Hepatocyte (in vitro differentiated cells): ENCODE measurements around the gene PTBP3. TPM values are rescaled to one million over a fixed set of nuclear protein-coding genes. Genes with fewer than 3 reads are reported as not detected.

Source experiments
- DNase-seq: peaks from one replicate; pipeline ENCODE4 v3.0.0-alpha.2; 2016; ENCODE audit warnings: low spot score
- H2AFZ ChIP-seq: fragments of 200-600 bp; sonication (generic); 2 replicates; pipeline ENCODE4 v1.6.0; 2016; ENCODE audit warnings: antibody characterized with exemption, mild to moderate bottlenecking
- H3K27ac ChIP-seq: fragments of 200-600 bp; sonication (generic); 2 replicates; pipeline ENCODE4 v1.5.1; 2016; ENCODE audit warnings: mild to moderate bottlenecking
- H3K27me3 ChIP-seq: fragments of 200-600 bp; sonication (generic); 2 replicates; pipeline ENCODE4 v1.6.1; 2016
- H3K36me3 ChIP-seq: fragments of 200-600 bp; sonication (generic); replicated peaks from 2 replicates; pipeline ENCODE4 v1.5.1; 2016; ENCODE audit warnings: low read depth; ENCODE audit not compliant: insufficient read depth
- H3K4me1 ChIP-seq: fragments of 200-600 bp; sonication (generic); 2 replicates; pipeline ENCODE4 v1.5.1; 2016; ENCODE audit warnings: mild to moderate bottlenecking, moderate library complexity; ENCODE audit not compliant: insufficient read depth
- H3K4me2 ChIP-seq: fragments of 200-600 bp; sonication (generic); 2 replicates; pipeline ENCODE4 v1.6.0; 2016
- H3K4me3 ChIP-seq: fragments of 200-600 bp; sonication (generic); 2 replicates; pipeline ENCODE4 v1.5.1; 2016; ENCODE audit warnings: mild to moderate bottlenecking
- H3K79me2 ChIP-seq: fragments of 200-600 bp; sonication (generic); 2 replicates; pipeline ENCODE4 v1.6.0; 2017; ENCODE audit warnings: mild to moderate bottlenecking
- H3K9me2 ChIP-seq: fragments of 200-600 bp; sonication (generic); replicated peaks from 2 replicates; pipeline ENCODE4 v1.6.0; 2017; ENCODE audit warnings: mild to moderate bottlenecking; ENCODE audit not compliant: insufficient read depth
- H3K9me3 ChIP-seq: fragments of 200-600 bp; sonication (generic); 2 replicates; pipeline ENCODE4 v1.5.1; 2016; ENCODE audit warnings: low read depth, mild to moderate bottlenecking
- H4K20me1 ChIP-seq: fragments of 200-600 bp; sonication (generic); 2 replicates; pipeline ENCODE4 v1.6.0; 2016; ENCODE audit warnings: mild to moderate bottlenecking; ENCODE audit not compliant: insufficient read depth, poor library complexity, severe bottlenecking
- EZH2 ChIP-seq: fragments of 200-600 bp; sonication (generic); IDR thresholded peaks from 2 replicates; pipeline ENCODE4 v1.6.1; 2016; ENCODE audit warnings: antibody characterized with exemption, mild to moderate bottlenecking, borderline replicate concordance
- EZH2phosphoT487 ChIP-seq: fragments of 200-600 bp; sonication (generic); IDR thresholded peaks from one replicate; pipeline ENCODE4 v1.6.1; 2018; ENCODE audit warnings: antibody characterized with exemption, mild to moderate bottlenecking, low read depth, moderate library complexity; ENCODE audit not compliant: unreplicated experiment, severe bottlenecking
- WGBS: methylation state at CpG from one replicate; pipeline ENCODE4 v1.1.6; 2016; ENCODE audit warnings: low lambda C conversion rate; ENCODE audit errors: missing lambda C conversion rate; 5-methylcytosine and 5-hydroxymethylcytosine counted together
- polyA plus RNA-seq: library from polyadenylated mRNA; unstranded; fragments of >200 nt; fragmentation: Nextera tagmentation; extraction: Ambion mirVana; gene quantifications from 2 replicates; pipeline ENCODE4 v1.2.1, GENCODE V29; 2016
- total RNA-seq: library from RNA; depleted of rRNA; stranded (reverse); fragments of >200 nt; gene quantifications from 2 replicates; pipeline ENCODE4 v1.2.3, GENCODE V29; 2014
- TF ChIP-seq, protein P1 (sequence below): fragments of 200-600 bp; sonication (generic); IDR thresholded peaks from 2 replicates; pipeline ENCODE4 v1.5.1; 2016; ENCODE audit warnings: antibody characterized with exemption, mild to moderate bottlenecking; ENCODE audit not compliant: poor library complexity

PTBP3 gene
- total and polyA plus RNA-seq, 2 experiments from 2014 or later: 13.7 to 57.7 TPM

DNA sequence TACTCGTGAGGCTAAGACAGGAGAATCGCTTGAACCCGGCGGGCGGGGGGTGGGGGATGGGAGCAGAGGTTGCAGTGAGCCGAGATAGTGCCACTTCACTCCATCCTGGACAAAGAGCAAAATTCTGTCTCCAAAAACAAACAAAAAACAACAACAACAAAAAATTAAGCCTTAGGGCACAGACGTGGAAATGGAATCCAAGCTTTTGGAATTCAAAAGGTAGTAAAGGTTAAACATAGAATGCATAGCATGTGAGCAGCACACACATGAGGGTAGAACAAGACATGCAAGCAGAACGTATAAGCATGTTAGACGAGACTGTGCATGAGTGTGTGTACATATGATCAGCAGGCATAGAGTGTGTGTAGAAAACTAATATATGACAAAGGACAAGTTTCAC, 68.0 kb downstream of the PTBP3 start:
- Histone ChIP-seq H3K4me1 (no peaks in the 10 kb centered on the region), H4K20me1 (peaks cover 3% of the 10 kb centered on the region), H3K36me3 (peaks cover 7% of the 10 kb centered on the region), H3K27me3 (no peaks in the 10 kb centered on the region), H3K9me3 (no peaks in the 10 kb centered on the region), H3K4me2 (no peak overlapping the region), H2AFZ (no peak overlapping the region), H3K79me2 (peaks cover 45% of the 10 kb centered on the region), H3K4me3 (no peak overlapping the region), H3K9me2 (no peaks in the 10 kb centered on the region), H3K27ac (no peak overlapping the region)
- TF ChIP-seq, protein P1, sequence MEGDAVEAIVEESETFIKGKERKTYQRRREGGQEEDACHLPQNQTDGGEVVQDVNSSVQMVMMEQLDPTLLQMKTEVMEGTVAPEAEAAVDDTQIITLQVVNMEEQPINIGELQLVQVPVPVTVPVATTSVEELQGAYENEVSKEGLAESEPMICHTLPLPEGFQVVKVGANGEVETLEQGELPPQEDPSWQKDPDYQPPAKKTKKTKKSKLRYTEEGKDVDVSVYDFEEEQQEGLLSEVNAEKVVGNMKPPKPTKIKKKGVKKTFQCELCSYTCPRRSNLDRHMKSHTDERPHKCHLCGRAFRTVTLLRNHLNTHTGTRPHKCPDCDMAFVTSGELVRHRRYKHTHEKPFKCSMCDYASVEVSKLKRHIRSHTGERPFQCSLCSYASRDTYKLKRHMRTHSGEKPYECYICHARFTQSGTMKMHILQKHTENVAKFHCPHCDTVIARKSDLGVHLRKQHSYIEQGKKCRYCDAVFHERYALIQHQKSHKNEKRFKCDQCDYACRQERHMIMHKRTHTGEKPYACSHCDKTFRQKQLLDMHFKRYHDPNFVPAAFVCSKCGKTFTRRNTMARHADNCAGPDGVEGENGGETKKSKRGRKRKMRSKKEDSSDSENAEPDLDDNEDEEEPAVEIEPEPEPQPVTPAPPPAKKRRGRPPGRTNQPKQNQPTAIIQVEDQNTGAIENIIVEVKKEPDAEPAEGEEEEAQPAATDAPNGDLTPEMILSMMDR: no peak
- no peak for TF ChIP-seq EZH2
- no peak for TF ChIP-seq EZH2phosphoT487
- DNase-seq: no peak
- 97% methylated on average over 8 of the region's 9 CpGs for WGBS

DNA sequence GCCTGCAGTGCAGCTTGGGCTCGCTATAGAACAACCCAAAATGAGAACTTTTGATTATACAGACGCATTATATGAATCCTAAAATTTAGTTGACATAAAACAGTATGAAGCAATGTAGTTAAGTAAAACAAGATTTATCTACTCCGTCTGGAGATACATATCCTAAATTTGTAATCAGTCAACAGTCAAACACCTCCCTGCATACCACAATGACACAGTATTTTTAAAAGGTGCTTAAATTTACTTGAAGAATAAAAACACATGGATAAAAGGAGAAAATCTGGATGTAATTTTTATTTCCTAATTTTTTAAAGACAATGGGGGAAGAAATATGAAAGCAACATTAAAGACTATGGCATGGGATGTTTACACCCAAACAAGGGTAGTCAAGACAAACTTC, 70.8 kb downstream of the PTBP3 start:
- Histone ChIP-seq H3K4me3 (no peak overlapping the region), H3K27me3 (no peaks in the 10 kb centered on the region), H3K9me3 (no peaks in the 10 kb centered on the region), H3K4me1 (no peaks in the 10 kb centered on the region), H3K9me2 (no peaks in the 10 kb centered on the region), H3K4me2 (no peak overlapping the region), H3K36me3 (peaks cover 7% of the 10 kb centered on the region), H3K79me2 (peaks cover 33% of the 10 kb centered on the region), H3K27ac (no peak overlapping the region), H4K20me1 (no peaks in the 10 kb centered on the region), H2AFZ (no peak overlapping the region)
- TF ChIP-seq, protein P1: no peak
- TF ChIP-seq EZH2phosphoT487 (no peak), EZH2 (no peak)
- no peak for DNase-seq
- WGBS: 92% methylated on average over 3 of the region's 3 CpGs

DNA sequence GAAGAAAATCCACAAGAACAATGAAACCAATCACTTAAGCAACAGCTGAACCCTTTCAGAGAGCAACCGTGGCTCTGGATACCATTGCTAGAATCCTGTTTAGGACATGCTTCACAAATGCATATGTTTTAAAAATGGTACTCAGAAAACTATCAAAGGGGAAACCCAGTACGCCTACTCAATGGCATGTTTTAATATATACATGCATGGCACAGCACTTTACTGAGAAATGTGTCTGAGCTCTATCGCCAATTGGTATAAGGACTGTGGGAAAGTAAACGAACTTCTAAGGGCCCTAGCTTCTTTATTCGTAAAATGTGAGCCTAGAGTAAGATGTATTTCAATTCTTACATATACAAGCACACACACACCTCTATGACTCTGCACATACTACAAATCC, 72.3 kb downstream of the PTBP3 start:
- H3K36me3 ChIP-seq: peaks cover 7% of the 10 kb centered on the region
- no peak overlapping the region for H2AFZ ChIP-seq
- H3K27me3 ChIP-seq: no peaks in the 10 kb centered on the region
- DNase-seq: no peak
- no peak overlapping the region for H3K27ac ChIP-seq
- peaks cover 39% of the 10 kb centered on the region for H3K79me2 ChIP-seq
- no peak for TF ChIP-seq EZH2
- TF ChIP-seq, protein P1: no peak
- no peak for TF ChIP-seq EZH2phosphoT487
- no peaks in the 10 kb centered on the region for H3K4me1 ChIP-seq
- H4K20me1 ChIP-seq: no peaks in the 10 kb centered on the region
- no peaks in the 10 kb centered on the region for H3K9me2 ChIP-seq
- 93% methylated on average over 5 of the region's 5 CpGs for WGBS
- no peak overlapping the region for H3K4me3 ChIP-seq
- H3K9me3 ChIP-seq: no peaks in the 10 kb centered on the region
- no peak overlapping the region for H3K4me2 ChIP-seq

DNA sequence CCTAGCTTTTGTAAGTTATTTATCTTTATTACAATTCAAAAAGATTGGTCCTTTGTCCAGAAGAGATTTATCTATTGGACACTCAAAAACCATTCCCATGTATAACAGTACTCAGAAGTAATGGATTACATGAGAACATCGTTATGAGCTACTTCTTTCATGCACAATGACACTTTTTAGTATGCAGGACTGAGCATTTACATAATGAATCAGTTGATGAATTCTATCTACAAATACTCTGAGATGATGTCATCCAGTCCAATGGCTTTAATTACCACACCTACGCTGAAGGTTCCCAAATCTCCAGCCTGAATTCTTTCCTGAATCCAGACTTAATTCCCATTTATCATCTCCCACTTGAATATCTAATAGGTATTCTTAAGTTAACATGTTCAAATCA, 75.3 kb downstream of the PTBP3 start:
- Histone ChIP-seq H3K27ac (no peak overlapping the region), H3K36me3 (peaks cover 7% of the 10 kb centered on the region), H3K9me2 (no peaks in the 10 kb centered on the region), H3K4me1 (no peaks in the 10 kb centered on the region), H3K4me2 (no peak overlapping the region), H3K27me3 (no peaks in the 10 kb centered on the region), H3K4me3 (no peak overlapping the region), H3K9me3 (no peaks in the 10 kb centered on the region), H4K20me1 (no peaks in the 10 kb centered on the region), H3K79me2 (peaks cover 36% of the 10 kb centered on the region), H2AFZ (no peak overlapping the region)
- no peak for DNase-seq
- TF ChIP-seq EZH2 (no peak), EZH2phosphoT487 (no peak)
- TF ChIP-seq, protein P1: no peak
- WGBS: 100% methylated on average over 2 of the region's 2 CpGs
